Effector CD4-positive, alpha-beta T cell (primary cell): ENCODE data around the gene L3MBTL1.
A peak's percentile ranks its signal among the peaks of the same experiment; 100 is the strongest.
"Not testable (repeated sequence)": the region's sequence is repeated elsewhere in the genome, so short reads cannot be mapped to it uniquely, and the experiment has no call there.

ENCODE experiments used
- DNase-seq: peaks from one replicate; pipeline ENCODE4 v3.0.0-alpha.2; 2020

Gene L3MBTL1

DNA sequence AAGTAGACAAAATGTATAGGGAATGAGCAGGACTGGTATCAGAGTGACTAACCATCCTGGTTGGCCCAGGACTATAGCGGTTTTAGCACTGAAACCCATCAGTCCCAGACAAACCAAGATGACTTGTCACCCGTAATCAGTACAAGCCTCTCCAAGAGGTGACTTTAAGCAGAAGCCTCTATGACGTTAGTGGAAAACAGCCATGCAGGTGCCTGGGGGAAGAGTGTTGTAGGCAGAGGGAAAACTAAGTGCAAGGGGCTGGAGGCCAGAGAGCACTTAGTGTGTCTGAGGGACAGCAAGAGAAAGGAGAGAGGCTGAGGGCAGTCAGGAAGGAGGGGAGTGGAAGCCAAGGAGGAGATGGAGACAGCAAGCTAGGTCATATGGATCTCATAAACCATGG is 53.5 kb downstream of the L3MBTL1 start:
- DNase-seq = no peak

DNA sequence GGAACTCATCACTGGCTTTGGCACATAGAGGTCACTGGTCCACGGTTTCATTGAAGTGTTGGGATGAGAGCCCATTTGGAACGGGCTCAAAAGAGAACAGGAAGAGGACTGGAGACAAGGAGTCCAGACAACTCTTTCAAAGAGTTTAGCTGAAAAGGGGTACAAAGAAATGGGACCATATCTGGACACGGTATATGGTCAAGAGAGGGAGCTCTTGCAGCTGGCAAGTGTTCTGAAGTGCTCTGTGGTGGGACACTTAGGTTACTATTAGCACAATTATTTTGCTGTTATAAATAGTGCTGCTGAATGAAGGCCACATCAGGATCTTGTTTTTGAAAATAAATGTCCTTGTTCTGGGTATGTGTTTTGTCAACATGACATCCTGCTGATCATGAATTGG is 55.9 kb downstream of the L3MBTL1 start:
- DNase-seq = no peak

DNA sequence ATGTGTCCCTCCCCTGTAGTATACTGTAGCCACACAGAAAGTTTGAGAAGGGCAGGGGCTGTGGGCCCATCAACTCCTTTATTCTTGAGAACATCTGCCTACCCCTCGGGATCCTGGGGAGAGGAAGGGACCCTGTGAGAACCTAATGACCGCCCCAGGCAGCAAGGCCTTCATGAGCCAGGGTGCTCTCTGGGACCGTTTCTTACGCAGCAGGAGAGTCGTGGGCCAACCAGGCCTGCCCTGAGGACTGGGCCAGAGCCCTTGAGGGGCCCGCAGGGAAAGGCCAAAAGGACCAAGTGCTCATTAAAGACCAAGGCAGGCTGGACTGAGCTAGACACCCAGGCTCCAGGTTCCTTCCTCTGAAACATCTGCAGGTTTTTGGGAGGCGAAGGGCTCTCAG is 56.5 kb downstream of the L3MBTL1 start:
- DNase-seq = no peak

DNA sequence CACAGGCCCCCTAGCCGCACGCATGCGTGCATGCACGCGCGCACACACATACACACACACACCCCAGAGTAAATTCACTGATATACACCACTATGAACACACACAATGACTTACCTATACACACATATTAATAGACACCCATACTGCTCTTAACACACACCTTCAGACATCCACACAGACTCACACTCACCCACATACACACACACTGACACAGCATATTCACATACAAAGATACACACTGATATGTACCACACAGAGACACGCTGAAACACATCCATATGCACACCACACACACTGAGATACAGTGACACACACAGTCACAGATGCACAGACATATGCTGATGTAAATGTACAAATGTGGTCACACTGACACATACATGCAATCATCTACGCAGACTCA is 57.0 kb downstream of the L3MBTL1 start:
- DNase-seq = no peak

DNA sequence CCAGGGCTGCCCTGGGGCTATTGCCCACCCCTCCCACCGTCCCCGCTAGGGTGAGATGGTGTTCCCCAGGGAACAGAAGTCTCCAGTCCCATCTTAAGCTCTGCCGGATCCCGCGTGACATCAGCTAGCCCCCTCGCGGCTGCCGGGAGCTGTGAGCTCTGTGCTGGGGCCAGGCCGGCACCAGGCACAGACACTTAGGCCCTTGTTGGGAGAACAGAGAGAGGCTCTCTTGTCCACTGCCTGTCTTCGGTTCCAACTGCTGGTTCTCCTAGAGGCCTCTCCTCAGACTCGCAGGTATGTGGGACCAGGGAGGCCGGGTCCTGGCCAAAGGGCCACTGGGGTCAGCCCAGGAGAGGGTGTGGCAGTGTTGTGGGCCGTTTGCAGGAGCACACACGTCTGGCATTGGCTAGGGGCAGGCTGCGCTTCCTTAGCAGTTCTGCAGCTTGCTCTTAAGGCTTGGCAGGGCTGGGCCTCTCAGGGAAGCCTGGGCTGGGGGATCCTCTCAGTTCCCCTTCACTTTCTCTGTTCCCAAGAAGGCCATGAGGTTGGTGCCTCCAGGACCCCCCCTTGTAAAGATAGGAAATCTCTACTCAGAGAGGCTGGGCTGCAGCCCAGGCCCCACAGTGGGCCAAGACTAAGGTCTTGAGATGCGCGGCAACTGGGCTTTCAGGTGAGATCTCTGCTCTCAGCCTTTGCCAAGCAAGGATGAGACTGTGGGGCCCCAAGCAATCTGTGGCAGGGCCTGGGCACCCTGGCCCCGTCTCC is 57.7 kb downstream of the L3MBTL1 start:
- no peak for DNase-seq

DNA sequence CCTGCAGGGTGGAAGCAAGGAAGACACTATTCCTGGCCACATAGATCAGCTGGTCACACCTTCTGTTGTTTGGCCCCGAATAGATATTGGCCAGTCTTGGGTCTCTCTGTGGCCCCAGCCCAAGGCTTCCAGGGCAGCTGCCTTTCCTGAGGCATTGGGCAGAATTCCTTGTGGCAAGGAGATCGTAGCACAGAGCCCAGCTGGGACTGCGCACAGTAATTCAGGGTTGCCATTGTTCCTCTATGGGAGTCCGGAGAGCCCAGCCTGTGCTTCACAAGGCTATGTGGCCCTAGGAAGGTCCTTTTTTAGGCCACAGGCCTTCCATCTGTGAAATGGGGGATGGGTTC is 58.2 kb downstream of the L3MBTL1 start:
- no peak for DNase-seq

DNA sequence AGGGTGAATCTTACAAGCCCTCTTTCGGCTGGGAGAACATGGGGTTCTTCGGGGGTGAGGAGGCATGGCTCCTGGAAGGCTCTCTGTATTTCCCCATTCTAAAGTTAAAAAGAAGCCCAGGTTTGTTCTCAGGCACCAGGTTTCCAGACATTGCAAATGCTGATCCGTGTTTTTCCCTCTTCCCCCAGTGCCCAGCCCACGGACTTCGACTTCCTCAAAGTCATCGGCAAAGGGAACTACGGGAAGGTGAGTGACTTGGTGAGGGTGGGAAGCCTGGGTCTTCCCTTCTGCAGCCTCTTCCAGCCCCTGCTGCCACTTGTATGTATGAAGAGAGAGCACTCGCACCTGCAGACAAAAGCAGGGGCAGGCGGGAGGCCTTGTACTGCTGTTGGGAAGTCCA is 60.0 kb downstream of the L3MBTL1 start:
- no peak for DNase-seq

DNA sequence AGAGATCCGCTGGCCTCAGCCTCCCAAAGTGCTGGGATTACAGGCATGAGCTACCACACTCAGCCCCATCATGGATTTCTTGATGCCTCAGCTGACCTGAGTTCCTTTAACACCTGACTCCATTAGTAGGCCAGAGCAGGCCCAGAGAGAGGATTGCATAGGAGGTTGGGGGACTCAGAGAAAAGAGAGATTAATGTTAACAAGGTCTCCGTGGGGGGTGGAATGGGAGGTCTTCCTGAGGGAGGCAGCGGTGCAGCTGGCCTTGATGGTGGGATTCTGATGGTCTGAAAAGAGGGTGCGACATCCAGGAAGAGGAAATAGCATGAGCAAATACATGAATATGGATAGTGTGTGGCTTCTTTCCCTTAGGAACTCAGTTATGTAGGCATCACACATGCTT is 61.2 kb downstream of the L3MBTL1 start:
- DNase-seq = no peak

DNA sequence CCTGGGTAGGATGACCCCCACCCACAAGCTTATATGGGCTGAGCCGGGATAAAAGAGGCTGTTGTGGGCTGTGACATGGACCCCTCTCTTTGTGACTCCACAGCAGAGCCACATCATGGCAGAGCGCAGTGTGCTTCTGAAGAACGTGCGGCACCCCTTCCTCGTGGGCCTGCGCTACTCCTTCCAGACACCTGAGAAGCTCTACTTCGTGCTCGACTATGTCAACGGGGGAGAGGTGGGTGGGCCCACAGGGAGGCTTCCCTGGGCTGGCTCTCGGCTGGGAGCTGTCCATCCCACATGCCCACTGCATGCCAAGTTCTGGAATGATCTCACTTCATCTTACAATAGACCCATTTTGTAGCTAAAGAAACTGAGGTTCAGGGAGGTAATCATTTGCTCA is 61.8 kb downstream of the L3MBTL1 start:
- no peak for DNase-seq

DNA sequence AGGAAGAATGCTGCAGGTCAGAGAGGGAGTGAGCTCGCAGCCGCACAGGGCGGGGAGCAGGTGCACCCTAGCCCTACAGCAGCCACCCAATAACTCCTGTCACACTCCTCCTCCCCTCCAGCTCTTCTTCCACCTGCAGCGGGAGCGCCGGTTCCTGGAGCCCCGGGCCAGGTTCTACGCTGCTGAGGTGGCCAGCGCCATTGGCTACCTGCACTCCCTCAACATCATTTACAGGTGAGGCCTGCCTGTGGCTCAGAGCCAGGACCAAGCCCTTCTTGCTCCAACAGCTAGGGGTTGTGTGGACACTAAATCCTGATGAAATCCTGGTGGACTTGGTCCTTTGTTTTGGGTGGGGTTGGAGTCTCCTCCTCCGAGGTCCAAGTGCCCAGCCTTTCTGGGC is 63.0 kb downstream of the L3MBTL1 start:
- DNase-seq = no peak

DNA sequence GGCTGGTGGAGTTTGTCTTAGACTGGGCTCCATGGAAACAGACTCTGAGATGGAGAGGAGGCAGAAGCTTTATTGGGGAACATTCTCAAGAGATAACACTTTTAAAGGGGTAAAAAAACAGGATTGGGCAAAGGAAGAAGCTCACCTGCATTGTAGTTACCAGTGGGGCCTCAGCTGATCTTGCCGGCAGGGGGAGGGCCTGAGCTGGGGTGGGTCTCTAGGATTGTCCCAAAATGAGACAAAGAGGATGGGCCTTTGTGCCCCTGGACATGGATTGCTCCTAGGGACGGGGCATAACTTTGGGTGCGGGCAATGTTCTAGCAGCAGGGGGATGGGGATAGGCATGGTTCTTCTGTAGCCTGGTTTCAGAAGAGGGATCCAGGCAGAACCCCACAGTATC is 63.8 kb downstream of the L3MBTL1 start:
- DNase-seq = no peak

DNA sequence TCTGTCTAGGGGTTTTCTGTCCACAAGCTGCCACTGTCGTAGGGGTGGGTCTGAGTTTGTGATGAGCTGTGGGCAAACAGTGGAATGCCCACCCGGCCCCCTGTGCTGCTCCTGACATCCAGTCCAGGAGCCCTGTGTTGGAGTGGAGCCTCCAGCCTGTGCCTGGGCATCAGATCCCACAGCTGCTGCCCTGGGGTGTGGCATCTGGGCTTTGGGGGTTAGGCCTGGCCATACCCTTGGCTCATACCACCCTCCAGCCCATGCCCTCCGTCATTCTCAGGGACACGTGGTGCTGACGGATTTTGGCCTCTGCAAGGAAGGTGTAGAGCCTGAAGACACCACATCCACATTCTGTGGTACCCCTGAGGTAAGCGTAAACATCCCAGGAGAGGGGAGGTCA is 64.3 kb downstream of the L3MBTL1 start:
- DNase-seq = no peak

DNA sequence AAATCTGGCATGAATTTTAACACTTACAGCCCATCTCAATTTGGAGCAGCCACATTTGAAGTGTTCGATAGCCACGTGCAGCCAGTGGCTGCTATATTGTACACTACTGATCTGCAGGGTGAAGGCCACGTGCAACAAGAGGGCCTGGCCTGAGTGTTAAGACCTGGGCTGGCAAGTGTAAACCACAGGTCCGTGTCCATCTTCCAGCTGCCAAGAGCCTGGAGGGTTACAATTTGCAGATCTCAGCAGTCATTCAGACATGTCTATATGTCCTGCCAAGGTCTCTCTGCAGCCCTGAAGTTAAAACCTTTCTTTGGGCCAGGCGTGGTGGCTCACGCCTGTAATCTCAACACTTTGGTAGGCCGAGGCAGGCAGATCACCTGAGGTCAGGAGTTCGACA is 65.4 kb downstream of the L3MBTL1 start:
- no peak for DNase-seq

DNA sequence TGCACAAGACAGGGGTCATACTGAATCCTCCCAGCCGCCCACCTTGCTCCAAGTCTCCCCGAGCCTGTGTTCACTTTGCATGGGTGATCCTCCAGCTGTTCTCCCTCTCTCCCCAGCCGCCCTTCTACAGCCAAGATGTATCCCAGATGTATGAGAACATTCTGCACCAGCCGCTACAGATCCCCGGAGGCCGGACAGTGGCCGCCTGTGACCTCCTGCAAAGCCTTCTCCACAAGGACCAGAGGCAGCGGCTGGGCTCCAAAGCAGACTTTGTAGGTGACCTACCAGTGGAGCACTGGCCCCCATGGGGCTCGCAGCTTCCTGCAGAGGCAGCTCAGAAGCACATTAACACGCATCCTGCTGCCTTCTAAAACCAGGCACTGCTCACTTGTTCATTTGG is 68.6 kb downstream of the L3MBTL1 start:
- no peak for DNase-seq

DNA sequence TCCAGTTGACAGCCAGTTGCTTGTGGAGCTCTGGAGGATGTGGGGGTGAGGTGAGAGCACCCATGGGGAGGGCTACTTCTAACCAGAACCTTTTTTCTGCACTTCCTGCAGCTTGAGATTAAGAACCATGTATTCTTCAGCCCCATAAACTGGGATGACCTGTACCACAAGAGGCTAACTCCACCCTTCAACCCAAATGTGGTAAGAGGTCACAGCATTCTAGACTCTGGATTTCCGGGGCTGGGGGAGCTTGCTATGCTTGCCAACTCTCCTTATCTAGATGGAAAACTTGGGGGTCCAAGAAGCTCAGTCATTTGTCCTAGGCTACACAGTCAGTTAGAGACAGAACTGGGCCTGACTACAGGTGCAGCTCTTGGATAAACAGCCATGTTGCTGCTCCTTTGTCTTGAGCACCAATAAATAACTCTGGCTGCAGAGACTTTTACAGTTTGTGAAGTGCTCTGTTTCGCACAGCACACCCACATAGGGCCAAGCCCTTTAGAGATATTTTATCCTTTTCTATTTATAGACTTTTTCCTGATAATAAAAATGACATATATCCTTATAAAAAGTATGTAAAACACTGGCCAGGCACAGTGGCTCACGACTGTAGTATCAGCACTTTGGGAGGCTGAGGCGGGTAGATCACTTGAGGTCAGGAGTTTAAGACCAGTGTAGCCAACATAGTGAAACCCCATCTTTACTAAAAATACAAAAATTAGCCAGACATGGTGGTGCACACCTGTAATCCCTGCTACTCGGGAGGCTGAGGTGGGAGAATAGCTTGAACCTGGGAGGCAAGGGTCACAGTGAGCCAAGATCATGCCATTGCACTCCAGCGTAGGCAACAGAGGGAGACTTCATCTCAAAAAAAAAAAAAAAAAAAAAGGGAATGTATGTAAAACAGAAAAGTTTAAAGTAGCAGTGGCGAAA is 72.6 kb downstream of the L3MBTL1 start:
- no peak for DNase-seq

DNA sequence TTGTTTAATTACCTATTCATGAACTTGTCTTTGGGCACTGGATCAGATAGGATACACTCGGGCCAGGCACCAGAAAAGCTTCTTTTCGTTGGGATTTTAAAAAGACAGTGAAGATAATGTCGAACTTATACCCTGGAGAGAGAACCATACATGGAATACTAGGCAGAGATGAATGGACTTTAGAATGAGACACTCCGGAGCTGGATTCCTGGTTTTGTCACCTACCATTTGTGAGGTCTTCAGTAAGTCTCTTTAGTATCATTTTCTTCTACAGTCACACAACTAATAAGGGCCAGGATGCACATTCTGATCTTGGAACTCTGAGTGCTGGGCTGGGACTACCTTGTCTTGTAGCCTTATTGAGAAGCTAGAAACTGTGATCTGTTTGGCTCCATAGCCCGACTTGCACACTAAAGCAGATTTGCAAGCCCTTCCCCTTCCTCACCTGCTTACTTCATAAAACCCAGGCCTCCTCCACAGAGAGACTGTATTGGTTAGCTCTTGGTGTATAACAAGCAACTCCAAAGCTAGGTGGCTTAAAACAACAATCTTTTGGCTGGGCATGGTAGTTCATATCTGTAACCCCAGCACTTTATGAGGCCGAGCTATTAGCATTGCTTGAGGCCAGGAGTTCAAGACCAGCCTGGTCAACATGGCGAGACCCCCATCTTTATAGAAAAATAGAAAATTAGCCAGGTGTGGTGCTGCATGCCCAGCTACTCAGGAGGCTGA is 75.8 kb downstream of the L3MBTL1 start:
- no peak for DNase-seq

DNA sequence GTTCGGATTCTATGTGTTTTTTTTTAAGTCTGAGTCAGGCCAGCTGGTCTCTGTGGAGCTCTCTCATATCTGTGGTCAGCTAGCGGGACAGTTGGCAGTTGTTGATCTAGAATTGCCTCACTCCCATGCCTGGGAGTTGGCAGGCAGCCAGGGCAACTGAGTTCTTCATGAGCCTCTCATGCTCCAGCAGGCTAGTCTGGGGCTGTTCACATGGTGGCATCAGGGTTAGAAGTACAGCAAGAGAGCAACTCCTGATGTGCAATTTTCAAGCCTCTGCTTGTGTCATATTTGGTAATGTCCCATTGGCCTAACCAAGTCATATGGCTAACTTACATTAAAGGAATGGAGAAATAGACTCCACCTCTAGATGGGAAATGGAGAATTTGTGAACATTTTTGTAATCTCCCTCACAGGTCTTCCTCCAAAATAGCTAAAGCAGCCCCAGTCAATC is 76.5 kb downstream of the L3MBTL1 start:
- no peak for DNase-seq

DNA sequence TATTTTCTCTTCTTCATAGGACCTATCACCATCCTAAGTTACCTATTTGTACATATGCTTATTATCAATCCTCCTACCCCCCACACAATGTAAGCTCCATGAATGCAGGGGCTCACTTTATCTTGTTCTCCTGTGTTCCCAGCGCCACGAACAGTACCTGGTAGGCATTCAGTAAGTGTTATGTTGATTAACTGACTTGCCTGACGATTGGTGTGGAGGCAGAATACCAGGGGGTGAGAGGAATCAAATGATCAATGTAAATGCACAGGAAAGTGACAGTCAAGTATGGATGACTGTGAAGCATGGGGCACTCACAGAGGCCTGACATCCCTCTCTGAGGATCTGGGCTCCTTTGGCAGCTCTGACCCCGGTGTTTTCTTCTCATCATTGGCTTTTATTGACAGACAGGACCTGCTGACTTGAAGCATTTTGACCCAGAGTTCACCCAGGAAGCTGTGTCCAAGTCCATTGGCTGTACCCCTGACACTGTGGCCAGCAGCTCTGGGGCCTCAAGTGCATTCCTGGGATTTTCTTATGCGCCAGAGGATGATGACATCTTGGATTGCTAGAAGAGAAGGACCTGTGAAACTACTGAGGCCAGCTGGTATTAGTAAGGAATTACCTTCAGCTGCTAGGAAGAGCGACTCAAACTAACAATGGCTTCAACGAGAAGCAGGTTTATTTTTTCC is 77.1 kb downstream of the L3MBTL1 start:
- DNase-seq = no peak

DNA sequence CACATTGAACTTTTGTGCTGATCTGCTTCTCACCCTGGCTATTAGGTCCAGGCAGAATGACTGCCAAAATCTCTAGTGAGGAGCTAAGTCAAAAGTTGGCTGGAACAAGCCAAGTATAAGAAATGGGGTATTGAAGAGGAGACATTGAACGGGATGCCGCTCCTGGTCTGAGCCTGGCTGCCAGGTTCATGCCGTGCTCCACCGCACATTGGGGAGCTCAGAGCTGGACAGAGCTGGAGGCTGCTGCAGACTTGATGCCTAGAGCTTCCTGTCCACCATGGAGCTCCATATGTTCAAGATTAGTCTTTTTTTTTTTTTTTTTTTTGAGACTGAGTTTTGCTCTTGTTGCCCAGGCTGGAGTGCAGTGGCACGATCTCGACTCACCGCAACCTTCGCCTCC is 79.1 kb downstream of the L3MBTL1 start:
- no peak for DNase-seq

DNA sequence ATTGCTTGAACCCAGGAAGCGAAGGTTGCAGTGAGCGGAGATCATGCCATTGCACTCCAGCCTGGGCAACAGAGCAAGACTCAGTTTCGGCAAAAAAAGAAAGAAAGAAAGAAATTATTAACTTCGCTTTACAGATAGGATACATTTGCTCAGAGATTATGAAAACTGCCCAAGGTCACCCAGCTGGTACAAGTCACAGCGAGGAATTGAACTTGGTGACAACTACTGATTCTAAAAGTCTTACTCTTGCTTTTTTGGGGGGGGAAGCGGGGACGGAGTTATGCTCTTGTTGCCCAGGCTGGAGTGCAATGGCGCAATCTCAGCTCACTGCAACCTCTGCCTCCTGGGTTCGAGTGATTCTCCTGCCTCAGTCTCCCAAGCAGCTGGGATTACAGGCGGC is 81.0 kb downstream of the L3MBTL1 start:
- not testable (repeated sequence) for DNase-seq

DNA sequence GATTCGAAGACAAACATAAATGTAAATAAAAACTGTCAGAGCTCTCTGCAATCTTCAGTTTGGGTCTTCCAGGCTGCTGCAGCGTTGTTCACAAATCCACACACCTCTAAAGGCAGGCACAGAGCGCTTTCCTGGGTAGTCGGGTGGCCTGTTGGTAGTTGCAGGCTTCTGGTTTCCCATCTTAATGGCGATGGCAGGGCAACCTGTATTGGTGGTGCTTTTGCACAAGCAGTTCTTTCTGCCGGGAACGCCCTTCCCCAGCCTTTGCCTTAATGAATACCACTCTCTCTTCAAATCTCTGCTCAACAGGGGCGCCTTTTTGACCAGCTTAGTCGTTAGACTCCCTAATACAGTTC is 82.5 kb downstream of the L3MBTL1 start:
- no peak for DNase-seq

DNA sequence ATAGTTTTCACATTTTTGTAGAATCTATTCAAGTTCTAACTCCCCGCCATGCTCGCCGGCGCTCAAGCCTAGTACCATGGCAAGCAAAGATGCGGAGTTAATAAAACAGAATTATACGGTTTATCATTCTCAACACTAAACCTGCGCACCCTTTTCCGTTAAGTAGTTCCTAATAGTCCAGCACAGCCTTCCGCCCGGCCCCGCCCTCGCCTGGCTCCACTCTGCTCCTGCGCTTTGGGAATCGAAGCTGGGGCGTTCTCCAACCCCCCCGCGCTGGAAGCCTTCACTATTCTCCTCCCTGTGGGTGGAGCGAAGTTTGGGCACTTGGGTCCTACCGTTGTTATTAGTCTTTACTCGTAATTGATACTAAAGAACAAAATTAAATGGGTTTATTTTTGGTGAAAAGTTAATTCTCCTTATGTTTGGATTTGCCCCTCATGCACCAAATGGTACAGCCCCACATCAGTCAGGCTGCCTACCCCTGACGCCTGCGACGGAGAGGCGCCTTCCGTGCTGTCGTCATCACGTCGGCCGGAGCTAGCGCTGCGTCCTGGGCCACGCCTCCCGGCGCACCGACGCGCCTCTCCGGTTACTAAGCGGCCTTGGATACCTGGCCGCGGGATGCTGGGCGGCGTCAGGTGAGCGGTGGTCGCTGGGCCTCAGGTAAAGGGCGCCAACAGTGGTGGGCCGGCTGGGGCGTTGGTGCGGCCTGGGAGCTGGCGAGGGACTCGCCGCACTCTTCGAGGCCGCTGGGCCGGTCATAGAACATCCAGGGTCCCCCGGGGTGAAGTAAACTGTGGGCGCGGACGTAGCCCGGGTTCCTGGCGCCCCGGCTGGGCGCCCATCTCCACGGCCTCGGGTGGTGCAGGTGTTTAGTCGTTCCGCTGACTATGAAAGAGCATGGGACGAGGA is 83.2 kb downstream of the L3MBTL1 start, which contains the start of gene IFT52:
Gene IFT52, plus strand, starts transcription at position 546 of the 912 bp plus-strand sequence. CDS start 3,762 bp downstream, outside the sequence.
- DNase-seq = peak; percentile 82
